Hepatocyte (in vitro differentiated cells): ENCODE data around the gene NELL2. TPM values are rescaled to one million over a fixed set of nuclear protein-coding genes. Genes with fewer than 3 reads are reported as not detected.

Source experiments
- DNase-seq: peaks from one replicate; pipeline ENCODE4 v3.0.0-alpha.2; 2016; ENCODE audit warnings: low spot score
- H2AFZ ChIP-seq: fragments of 200-600 bp; sonication (generic); 2 replicates; pipeline ENCODE4 v1.6.0; 2016; ENCODE audit warnings: antibody characterized with exemption, mild to moderate bottlenecking
- H3K27ac ChIP-seq: fragments of 200-600 bp; sonication (generic); 2 replicates; pipeline ENCODE4 v1.5.1; 2016; ENCODE audit warnings: mild to moderate bottlenecking
- H3K27me3 ChIP-seq: fragments of 200-600 bp; sonication (generic); 2 replicates; pipeline ENCODE4 v1.6.1; 2016
- H3K36me3 ChIP-seq: fragments of 200-600 bp; sonication (generic); replicated peaks from 2 replicates; pipeline ENCODE4 v1.5.1; 2016; ENCODE audit warnings: low read depth; ENCODE audit not compliant: insufficient read depth
- H3K4me1 ChIP-seq: fragments of 200-600 bp; sonication (generic); 2 replicates; pipeline ENCODE4 v1.5.1; 2016; ENCODE audit warnings: mild to moderate bottlenecking, moderate library complexity; ENCODE audit not compliant: insufficient read depth
- H3K4me2 ChIP-seq: fragments of 200-600 bp; sonication (generic); 2 replicates; pipeline ENCODE4 v1.6.0; 2016
- H3K4me3 ChIP-seq: fragments of 200-600 bp; sonication (generic); 2 replicates; pipeline ENCODE4 v1.5.1; 2016; ENCODE audit warnings: mild to moderate bottlenecking
- H3K79me2 ChIP-seq: fragments of 200-600 bp; sonication (generic); 2 replicates; pipeline ENCODE4 v1.6.0; 2017; ENCODE audit warnings: mild to moderate bottlenecking
- H3K9me2 ChIP-seq: fragments of 200-600 bp; sonication (generic); replicated peaks from 2 replicates; pipeline ENCODE4 v1.6.0; 2017; ENCODE audit warnings: mild to moderate bottlenecking; ENCODE audit not compliant: insufficient read depth
- H3K9me3 ChIP-seq: fragments of 200-600 bp; sonication (generic); 2 replicates; pipeline ENCODE4 v1.5.1; 2016; ENCODE audit warnings: low read depth, mild to moderate bottlenecking
- H4K20me1 ChIP-seq: fragments of 200-600 bp; sonication (generic); 2 replicates; pipeline ENCODE4 v1.6.0; 2016; ENCODE audit warnings: mild to moderate bottlenecking; ENCODE audit not compliant: insufficient read depth, poor library complexity, severe bottlenecking
- EZH2 ChIP-seq: fragments of 200-600 bp; sonication (generic); IDR thresholded peaks from 2 replicates; pipeline ENCODE4 v1.6.1; 2016; ENCODE audit warnings: antibody characterized with exemption, mild to moderate bottlenecking, borderline replicate concordance
- EZH2phosphoT487 ChIP-seq: fragments of 200-600 bp; sonication (generic); IDR thresholded peaks from one replicate; pipeline ENCODE4 v1.6.1; 2018; ENCODE audit warnings: antibody characterized with exemption, mild to moderate bottlenecking, low read depth, moderate library complexity; ENCODE audit not compliant: unreplicated experiment, severe bottlenecking
- WGBS: methylation state at CpG from one replicate; pipeline ENCODE4 v1.1.6; 2016; ENCODE audit warnings: low lambda C conversion rate; ENCODE audit errors: missing lambda C conversion rate; 5-methylcytosine and 5-hydroxymethylcytosine counted together
- polyA plus RNA-seq: library from polyadenylated mRNA; unstranded; fragments of >200 nt; fragmentation: Nextera tagmentation; extraction: Ambion mirVana; gene quantifications from 2 replicates; pipeline ENCODE4 v1.2.1, GENCODE V29; 2016
- total RNA-seq: library from RNA; depleted of rRNA; stranded (reverse); fragments of >200 nt; gene quantifications from 2 replicates; pipeline ENCODE4 v1.2.3, GENCODE V29; 2014
- TF ChIP-seq, protein P1 (sequence below): fragments of 200-600 bp; sonication (generic); IDR thresholded peaks from 2 replicates; pipeline ENCODE4 v1.5.1; 2016; ENCODE audit warnings: antibody characterized with exemption, mild to moderate bottlenecking; ENCODE audit not compliant: poor library complexity

NELL2 gene
- total and polyA plus RNA-seq, 2 experiments from 2014 or later, result 7.4 to 31.3 TPM

DNA sequence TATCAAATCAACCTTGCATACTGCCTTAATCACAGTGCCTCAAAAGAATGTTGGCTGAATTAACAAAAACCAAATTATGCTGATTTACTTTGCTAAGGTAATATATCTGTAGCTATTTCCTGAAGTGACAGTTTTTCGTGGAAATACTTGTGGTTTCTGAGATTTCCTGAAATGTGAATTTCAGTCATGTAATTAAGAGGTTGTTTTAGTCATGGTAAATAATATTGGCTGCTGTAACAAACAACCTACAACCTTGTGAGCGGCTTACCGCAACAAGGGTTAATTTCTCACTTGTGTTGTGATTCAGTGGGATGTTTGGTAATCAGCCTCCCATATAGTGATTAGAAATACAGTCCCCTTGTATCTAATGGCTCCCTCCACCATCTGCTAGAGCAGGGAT, 387.9 kb downstream of the NELL2 start:
- Histone ChIP-seq H3K9me3 (no peaks in the 10 kb centered on the region), H2AFZ (no peak overlapping the region), H4K20me1 (no peaks in the 10 kb centered on the region), H3K9me2 (no peaks in the 10 kb centered on the region), H3K4me2 (no peak overlapping the region), H3K27me3 (no peaks in the 10 kb centered on the region), H3K79me2 (no peaks in the 10 kb centered on the region), H3K36me3 (no peaks in the 10 kb centered on the region), H3K4me1 (no peaks in the 10 kb centered on the region), H3K27ac (no peak overlapping the region), H3K4me3 (no peak overlapping the region)
- no peak for DNase-seq
- TF ChIP-seq, protein P1, sequence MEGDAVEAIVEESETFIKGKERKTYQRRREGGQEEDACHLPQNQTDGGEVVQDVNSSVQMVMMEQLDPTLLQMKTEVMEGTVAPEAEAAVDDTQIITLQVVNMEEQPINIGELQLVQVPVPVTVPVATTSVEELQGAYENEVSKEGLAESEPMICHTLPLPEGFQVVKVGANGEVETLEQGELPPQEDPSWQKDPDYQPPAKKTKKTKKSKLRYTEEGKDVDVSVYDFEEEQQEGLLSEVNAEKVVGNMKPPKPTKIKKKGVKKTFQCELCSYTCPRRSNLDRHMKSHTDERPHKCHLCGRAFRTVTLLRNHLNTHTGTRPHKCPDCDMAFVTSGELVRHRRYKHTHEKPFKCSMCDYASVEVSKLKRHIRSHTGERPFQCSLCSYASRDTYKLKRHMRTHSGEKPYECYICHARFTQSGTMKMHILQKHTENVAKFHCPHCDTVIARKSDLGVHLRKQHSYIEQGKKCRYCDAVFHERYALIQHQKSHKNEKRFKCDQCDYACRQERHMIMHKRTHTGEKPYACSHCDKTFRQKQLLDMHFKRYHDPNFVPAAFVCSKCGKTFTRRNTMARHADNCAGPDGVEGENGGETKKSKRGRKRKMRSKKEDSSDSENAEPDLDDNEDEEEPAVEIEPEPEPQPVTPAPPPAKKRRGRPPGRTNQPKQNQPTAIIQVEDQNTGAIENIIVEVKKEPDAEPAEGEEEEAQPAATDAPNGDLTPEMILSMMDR, result no peak
- TF ChIP-seq EZH2, result no peak
- TF ChIP-seq EZH2phosphoT487, result no peak
- 81% methylated on average over 3 of the region's 3 CpGs for WGBS

DNA sequence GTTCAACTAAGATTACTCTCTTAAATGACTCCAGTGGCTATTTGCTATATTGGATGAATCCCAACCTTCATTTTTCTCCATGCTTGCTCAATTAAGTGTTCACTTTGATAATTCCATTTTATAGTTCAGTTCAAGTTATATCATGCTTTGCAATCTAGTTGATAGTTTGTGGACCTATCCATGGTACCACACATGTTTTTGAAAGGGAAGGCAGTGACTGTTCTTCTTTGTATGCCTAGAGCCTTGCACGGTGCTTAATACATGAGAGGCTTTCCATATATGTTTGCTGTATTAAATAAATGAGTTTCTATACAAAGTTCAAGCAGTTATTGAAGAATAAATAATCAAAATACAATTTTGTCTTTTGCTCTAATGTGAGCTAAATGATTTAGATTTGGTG, 391.3 kb downstream of the NELL2 start:
- H3K4me1 ChIP-seq, result no peaks in the 10 kb centered on the region
- no peak for DNase-seq
- WGBS, result 84% methylated on average over 1 of the region's 1 CpG
- H3K9me3 ChIP-seq, result no peaks in the 10 kb centered on the region
- no peaks in the 10 kb centered on the region for H3K79me2 ChIP-seq
- no peak overlapping the region for H3K27ac ChIP-seq
- no peak overlapping the region for H3K4me3 ChIP-seq
- H3K36me3 ChIP-seq, result no peaks in the 10 kb centered on the region
- H2AFZ ChIP-seq, result no peak overlapping the region
- no peaks in the 10 kb centered on the region for H3K9me2 ChIP-seq
- no peaks in the 10 kb centered on the region for H4K20me1 ChIP-seq
- H3K27me3 ChIP-seq, result no peaks in the 10 kb centered on the region
- H3K4me2 ChIP-seq, result no peak overlapping the region
- TF ChIP-seq EZH2phosphoT487, result no peak
- TF ChIP-seq, protein P1, result no peak
- no peak for TF ChIP-seq EZH2

DNA sequence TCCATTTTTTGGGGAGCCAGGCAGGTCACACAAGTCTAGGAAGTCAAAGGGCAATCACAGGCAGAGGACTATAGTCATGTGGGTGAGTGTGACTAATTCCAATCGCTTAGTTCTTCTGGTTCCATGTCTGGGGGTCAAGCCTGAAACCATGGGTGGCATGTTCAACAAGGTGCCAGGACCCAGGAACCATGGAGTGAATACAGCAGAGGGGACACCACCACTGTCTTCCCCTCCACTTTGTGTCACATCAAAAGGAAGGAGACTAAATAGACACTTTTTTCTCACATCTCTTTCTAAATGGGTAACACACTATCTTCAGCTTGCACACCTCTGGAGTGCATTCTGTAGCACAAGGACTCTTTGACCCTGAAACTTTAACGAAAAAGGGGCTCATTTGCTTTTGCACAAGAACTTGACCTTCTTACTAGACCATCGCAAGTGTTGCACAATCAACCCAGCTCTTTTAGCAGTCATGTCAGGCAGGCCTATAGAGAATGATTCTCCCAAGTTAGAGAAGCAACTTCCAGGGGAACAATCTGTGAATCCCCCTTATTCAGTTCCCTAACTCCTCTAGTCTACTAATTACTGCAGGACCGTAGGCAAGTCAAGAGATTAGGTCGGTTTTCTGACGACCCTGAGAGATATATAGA, 398.7 kb downstream of the NELL2 start:
- H3K9me3 ChIP-seq, result peaks cover 12% of the 10 kb centered on the region
- no peaks in the 10 kb centered on the region for H3K9me2 ChIP-seq
- TF ChIP-seq EZH2, result no peak
- TF ChIP-seq, protein P1, result no peak
- H3K36me3 ChIP-seq, result no peaks in the 10 kb centered on the region
- no peak overlapping the region for H3K4me2 ChIP-seq
- WGBS, result 85% methylated on average over 6 of the region's 6 CpGs
- no peaks in the 10 kb centered on the region for H4K20me1 ChIP-seq
- H3K4me3 ChIP-seq, result no peak overlapping the region
- H2AFZ ChIP-seq, result no peak overlapping the region
- no peak for DNase-seq
- H3K4me1 ChIP-seq, result no peaks in the 10 kb centered on the region
- H3K79me2 ChIP-seq, result no peaks in the 10 kb centered on the region
- H3K27me3 ChIP-seq, result no peaks in the 10 kb centered on the region
- H3K27ac ChIP-seq, result no peak overlapping the region
